Measurements from ENCODE around the gene FER. TPM values are rescaled to one million over a fixed set of nuclear protein-coding genes. Genes with fewer than 3 reads are reported as not detected.

FER gene
- total and polyA plus RNA-seq, 9 of the 15 experiments (the other 6 are each of a cell fraction or from before 2014, with no cell fraction given): 6.7 to 18.2 (median 8.9) TPM

- TF ChIP-seq PRDM10 (IDR thresholded peaks at IDR 0.05; ENCODE audit: partially characterized antibody) (no peak), E2F5 (CRISPR knock-in tag; IDR thresholded peaks at IDR 0.05) (no peak), ZNF75A (CRISPR knock-in tag; IDR thresholded peaks at IDR 0.05) (no peak), ZNF12 (CRISPR knock-in tag; IDR thresholded peaks at IDR 0.05) (0 out of 2 replicates have a peak, but pooled peaks have one; percentile 25), ZSCAN29 (IDR thresholded peaks at IDR 0.05) (no peak), VEZF1 (CRISPR knock-in tag; IDR thresholded peaks at IDR 0.05) (peak; percentile 72), FOXK1 (CRISPR knock-in tag; IDR thresholded peaks at IDR 0.05; ENCODE audit: borderline replicate concordance) (0 out of 2 replicates have a peak, but pooled peaks have one; percentile 30), SOX6 (IDR thresholded peaks at IDR 0.05) (no peak), HLTF (IDR thresholded peaks at IDR 0.05) (0 out of 2 replicates have a peak, but pooled peaks have one; percentile 29), E2F6 (IDR thresholded peaks at IDR 0.05; ENCODE audit: borderline replicate concordance in 1 of 2, extremely low read depth in 1 of 2, insufficient read depth in 1 of 2, insufficient read length in 1 of 2, low read depth in 1 of 2, low read length in 1 of 2, poor library complexity in 1 of 2, severe bottlenecking in 1 of 2) (peak in 1 of 2 experiments; percentile 39), MTA1 (IDR thresholded peaks at IDR 0.05; ENCODE audit: borderline replicate concordance) (0 out of 2 replicates have a peak, but pooled peaks have one; percentile 26), BMI1 (IDR thresholded peaks at IDR 0.05; ENCODE audit: low read length) (no peak), GABPA (tag; conservative IDR thresholded peaks at IDR 0.05; ENCODE audit: low read depth) (no peak; the same call in 1 of the 2 replicates), ZNF165 (CRISPR knock-in tag; IDR thresholded peaks at IDR 0.05; ENCODE audit: borderline replicate concordance) (no peak), ZEB2 (IDR thresholded peaks at IDR 0.05) (peak; percentile 4; the same call in 1 of the 2 replicates), FOXJ3 (CRISPR knock-in tag; IDR thresholded peaks at IDR 0.05) (no peak), AFF4 (CRISPR knock-in tag; IDR thresholded peaks at IDR 0.05) (no peak)
These were observed 1.6 kb downstream of the FER start (continued) for GRCh38 chr5:108749128-108749861.
